ENCODE measurements around the gene PTPN20.
"Not testable (repeated sequence)": the region's sequence is repeated elsewhere in the genome, so short reads cannot be mapped to it uniquely, and the experiment has no call there.

PTPN20 gene

DNA sequence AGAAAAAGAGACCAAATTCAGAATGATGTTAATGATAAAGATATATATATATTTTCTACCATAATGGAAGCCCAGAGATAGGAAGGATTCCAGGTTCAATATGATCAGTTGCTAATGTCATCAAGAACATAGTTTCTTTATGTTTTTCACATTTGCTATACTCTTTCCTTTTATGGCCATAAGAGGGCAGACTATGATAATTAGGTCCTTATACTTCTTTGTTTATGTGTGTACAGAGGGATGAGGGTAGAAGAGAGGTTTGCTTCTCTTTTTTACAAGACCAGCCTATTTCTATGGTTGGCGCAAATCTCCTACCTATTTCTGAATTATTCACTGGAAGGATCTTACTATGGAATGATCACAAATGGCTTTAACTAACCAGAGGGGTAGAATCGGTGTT, 52.1 kb downstream of the PTPN20 start:
- not testable (repeated sequence) for DNase-seq

DNA sequence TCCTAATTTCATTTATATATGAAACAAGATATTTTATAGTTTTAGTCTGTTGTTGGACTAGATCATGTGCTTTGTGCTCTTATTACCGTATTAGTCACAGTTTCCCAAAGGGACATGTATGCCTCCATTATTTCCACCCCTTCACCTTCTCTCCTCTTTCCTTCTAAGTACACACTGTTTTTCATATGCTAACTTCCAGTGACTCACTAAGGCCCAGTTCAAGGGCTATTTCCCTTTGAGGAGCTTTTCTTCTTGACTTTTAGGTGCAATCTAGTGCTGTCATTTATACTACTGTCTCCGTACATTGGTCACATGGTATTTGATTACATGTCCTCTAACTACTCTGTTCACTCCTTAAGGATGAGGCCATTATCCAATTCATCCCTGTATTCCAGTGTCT, 55.8 kb downstream of the PTPN20 start:
- not testable (repeated sequence) for DNase-seq

DNA sequence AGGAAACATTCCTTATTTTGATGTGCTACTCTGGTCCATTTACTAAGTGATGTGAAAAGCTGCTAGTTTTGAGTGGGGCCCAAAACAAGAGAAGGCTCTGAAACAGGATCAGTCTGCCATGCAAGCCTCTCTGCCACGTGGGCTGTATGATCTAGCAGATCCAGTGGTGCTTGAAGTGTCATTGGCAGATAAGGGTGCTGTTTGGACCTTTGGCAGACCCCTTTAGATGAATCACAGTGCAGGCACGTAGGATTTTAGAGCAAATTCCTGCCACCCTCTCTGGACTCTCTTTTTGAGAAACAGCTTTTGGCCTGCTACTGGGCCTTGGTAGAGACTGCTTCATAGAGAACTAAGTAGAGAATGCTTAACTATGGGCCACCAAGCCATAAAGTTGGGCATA, 69.0 kb downstream of the PTPN20 start:
- DNase-seq = not testable (repeated sequence)

DNA sequence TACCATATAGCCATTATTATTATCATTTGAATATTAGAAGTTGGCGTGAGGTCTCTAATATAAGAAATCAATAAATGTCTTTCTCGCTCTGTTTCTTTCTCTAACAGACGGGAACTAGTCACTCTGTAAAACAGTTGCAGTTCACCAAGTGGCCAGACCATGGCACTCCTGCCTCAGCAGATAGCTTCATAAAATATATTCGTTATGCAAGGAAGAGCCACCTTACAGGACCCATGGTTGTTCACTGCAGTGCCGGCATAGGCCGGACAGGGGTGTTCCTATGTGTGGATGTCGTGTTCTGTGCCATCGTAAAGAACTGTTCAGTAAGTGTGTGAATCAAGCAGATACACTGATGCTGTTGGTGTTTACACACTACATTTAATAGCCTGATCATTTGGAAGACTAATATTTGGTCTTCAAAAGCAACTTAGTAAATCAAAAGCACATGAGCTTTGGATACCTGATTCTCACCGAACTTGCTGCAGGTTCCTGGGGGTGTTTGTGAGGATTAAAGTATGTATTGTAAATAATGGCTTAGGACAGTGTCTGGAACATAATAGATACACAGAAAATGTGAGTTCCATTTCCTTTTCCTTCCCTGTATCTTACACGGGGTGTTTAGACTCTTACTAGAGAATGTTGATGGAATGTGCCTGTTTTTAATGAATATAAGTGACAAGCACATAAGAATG, 76.2 kb downstream of the PTPN20 start:
- DNase-seq = not testable (repeated sequence)

DNA sequence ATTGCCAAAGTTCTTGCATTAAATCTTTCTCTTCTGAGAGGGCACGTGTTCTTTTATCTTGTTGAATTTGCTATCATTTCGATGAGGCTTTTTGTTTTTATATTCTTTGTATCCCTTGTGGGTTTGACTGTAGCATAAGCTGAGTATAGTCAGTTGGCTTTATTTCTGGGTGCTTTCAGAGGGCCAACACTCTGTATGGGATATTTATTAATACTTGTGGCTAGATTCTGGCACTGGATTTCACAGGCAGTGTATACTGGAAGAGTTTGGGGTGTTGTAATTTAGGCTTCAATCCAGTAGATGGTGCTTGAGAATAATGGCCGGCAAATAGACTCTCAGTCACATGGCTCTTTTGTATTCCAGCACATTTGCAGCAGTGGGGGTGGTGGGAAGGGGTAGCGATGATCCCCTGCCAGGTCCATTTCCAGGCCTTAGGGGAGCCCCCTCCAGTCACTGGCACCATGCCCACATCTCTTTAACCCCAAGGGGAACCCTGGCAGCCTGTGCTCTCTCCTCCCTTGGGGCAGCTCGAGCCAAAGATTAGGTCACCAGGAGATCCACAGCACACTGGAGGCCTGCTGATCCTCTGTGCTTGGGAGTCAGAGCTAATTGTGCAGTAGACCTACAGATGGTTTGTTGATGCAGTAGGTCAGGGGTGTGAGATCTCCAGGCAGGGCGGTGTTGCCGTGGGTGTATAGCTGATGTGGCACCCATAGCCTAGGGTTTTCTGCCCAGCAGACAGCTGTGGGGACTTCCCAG, 81.8 kb downstream of the PTPN20 start:
- no peak for DNase-seq

DNA sequence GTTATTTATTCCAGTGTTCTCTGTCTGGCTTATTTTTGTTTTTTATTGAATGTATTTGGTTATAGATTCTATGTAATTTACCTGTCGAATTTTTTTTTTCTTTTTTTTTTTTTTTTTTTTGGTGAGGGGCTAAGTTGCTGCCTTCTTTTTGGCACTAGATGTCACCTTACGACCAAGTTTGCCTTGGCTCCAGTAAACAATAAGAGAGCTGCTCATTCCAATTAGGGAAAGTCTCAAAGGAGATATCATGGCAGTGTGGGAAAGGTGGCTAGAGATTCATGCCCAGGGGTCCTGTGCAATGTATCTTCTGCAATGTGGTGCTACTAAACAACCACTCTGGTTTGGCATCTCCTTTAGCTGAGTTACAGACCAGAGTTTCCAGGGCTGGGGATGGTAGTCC, 84.0 kb downstream of the PTPN20 start:
- no peak for DNase-seq

DNA sequence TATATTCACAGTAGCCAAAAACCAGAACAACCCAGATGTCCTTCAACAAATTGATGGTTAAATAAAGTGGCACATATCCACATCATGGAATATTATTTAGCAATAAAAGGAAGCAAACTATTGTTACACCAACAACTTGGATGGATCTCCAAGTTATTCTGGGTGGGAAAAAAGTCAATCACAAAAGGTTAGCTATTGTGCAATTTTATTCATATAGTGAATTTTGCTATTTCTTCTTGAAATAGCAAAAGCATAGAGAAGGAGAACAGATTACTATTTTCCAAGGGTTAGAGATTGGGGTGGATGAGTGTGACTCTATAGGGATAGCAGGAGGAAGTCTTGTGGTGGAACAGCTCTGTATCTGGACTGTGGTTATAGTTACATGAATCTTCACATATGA, 87.0 kb downstream of the PTPN20 start:
- DNase-seq = no peak

DNA sequence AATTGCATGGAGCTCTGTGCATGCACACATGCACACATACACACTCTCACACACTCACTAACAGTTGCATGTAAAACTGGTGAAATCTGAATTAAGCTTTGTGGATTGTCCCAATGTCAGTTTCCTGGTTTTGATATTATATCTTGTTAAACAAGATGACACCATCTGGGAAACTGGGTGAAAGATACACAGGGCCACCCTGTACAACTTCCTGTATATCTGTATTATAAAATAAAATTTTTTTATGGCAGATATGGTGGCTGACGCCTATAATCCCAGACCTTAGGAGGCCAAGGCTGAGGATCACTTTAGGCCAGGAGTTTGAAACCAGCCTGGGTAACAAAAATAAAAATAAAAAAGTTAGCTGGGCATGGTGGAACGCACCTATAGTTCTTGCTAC, 87.4 kb downstream of the PTPN20 start:
- no peak for DNase-seq

DNA sequence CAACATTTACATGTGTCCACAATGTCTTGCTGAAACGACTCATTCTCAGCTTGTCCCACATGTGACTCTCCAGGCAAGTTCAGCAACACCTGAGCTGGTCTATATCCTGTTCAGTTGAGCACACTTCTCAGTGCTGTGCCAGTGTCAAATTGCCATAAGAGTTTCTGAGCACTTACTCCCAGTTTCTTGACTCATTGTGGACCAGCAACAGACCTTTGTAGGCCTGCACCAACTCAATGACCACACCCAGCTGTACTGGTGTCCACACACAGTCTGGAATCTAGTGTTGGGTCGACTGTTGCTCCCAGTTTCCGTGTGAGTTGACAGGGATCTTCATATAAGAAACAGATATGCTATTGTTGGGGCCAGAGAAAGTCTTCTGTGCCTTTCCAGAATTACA, 88.0 kb downstream of the PTPN20 start:
- DNase-seq = no peak

DNA sequence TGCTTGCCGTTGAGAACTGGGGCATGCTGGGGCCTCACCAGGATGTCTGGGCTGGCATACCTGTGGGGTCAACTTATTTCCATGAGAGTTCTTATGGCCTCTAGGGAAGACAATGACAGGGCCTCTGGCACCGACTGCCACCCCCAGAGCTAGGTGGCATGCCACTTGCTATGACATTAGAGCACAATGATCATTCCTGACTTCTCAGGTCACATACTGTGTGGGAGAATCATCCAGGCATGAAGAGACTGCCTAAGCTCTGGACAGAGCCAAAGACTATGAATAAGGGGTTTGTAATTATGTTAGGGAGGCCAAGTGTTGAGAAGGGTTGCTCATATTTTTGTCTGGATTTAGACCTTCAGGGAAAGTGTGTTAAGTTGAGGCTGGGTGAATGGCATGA, 97.5 kb downstream of the PTPN20 start:
- DNase-seq = no peak

DNA sequence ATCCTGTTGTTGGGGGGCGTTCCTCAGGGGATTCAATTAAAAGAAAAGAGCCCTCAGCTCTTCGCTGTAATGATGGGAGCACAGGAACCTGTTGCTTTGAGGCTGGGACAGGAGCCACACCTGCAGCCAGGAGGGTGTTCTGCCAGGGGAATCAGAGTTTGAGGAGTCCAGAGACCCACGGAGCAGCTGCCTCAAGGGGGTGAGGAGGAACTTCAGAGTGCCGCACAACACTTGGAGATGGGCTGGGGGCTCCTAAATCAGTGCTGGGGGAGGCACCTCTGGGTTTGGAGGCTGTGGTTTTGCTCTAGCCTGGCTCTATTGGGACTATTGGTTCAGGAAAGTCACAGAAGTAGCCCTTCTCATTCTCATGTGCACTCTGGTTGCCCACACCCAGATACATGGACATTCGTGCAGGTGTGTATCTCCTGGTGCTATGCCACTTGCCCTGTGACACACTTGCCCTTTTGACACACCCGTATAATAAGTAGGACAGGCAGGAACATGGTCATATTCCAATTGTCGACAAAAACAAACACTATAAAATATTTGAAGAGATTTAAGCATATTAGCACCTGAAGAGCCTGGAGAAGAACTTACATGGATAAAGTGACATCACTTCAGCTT, 98.1 kb downstream of the PTPN20 start:
- no peak for DNase-seq

DNA sequence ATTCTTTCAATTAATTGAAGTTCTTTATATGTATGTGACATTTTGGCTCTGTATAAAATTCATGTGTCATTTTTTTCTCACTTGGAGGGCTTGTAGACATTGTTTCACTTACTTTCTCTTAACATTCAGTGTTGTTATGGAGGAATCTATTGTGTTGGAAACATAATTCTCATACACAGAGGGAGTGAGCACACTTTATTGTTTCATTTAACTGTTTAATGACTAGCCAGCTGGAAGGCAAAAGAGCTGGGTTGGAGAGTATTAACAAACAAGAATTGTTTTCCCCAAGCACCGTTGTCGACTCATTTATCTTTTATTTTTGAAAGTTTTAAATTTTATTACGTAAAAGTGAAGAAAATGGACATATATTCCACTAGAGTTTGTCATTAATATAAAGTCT, 98.8 kb downstream of the PTPN20 start:
- no peak for DNase-seq

DNA sequence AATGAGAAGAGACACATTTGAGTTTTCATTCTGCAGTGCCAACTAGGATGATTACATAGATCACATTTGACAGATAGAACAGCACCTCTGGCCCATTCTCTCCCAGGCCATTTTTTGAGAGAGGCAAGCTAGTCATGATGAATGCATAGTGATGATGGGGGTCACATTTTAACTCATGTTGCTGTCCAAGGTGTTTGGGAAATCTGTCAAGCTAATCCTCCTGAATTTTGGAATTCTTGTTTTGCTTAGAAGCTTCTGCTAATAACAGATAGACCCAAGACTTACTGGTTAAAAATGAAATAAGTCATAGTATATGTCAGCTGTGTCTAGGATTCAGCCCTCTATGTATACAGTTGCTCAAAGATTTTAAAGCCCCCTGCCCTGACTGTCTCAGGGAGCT, 101.0 kb downstream of the PTPN20 start:
- DNase-seq = no peak

DNA sequence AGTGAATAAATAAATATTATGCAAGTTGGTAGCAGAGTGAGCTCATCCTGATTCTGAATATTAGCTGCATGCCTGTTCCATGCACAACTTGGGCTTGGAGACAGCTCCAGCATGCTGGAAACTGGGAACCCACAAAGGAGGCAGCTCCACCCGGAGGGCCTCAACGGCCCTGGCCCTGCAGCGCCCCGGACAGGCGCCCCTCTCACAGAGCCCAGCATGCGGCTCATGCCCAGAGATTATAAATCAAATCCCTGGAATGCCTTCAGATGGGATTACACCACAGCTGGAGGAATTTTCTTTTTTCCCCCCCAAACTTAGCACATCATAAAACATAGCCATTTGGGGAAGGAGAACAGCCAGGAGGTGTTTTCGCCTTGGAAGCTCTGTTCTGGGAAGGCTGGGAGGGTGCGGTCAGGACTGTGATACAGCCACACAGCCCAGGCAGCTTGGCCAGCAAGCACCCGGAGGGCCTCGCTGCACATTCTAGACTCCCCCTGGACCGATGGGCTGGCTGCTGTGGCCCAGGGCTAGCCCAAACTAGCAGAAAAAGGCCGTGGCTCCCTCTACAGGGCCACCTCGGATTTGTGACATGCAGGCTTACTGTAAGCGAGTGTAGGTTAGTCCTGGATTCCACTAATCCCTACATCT, 102.4 kb downstream of the PTPN20 start:
- no peak for DNase-seq

DNA sequence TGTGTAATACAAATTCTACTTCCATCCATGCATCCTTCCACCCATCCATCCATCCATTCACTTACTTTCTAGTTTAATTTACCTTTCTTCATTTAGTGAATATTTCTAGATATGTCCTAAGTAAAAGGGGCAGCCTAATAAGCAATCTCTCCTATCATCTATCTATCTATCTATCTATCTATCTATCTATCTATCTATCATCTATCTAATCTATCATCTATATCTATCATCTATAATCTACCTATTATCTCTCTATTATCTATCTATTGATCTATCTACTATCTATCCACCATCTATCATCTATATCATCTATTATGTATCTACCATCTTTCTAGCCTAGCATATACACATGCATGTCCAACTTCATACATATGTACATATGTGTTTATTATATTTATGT, 104.2 kb downstream of the PTPN20 start:
- DNase-seq = no peak

DNA sequence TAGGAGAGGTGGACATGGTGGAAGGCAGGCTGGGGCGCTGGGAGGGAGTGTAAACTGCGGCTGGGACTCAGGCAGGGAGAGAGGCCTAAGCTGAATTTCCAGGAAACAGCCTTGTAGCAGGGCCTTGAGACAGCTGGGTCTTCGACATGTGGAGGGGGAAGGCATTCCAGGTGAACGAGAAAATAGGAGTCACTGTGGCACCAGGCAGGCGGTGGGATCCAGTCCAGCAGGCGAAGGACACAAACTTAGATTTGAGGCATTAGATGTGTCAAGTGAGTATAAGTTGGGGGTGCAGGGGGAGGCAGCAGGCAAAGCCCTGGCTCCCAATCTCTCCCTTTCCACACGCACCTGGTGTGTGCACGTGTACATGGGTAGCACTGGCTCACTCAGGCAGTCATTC, 105.3 kb downstream of the PTPN20 start:
- DNase-seq = no peak

DNA sequence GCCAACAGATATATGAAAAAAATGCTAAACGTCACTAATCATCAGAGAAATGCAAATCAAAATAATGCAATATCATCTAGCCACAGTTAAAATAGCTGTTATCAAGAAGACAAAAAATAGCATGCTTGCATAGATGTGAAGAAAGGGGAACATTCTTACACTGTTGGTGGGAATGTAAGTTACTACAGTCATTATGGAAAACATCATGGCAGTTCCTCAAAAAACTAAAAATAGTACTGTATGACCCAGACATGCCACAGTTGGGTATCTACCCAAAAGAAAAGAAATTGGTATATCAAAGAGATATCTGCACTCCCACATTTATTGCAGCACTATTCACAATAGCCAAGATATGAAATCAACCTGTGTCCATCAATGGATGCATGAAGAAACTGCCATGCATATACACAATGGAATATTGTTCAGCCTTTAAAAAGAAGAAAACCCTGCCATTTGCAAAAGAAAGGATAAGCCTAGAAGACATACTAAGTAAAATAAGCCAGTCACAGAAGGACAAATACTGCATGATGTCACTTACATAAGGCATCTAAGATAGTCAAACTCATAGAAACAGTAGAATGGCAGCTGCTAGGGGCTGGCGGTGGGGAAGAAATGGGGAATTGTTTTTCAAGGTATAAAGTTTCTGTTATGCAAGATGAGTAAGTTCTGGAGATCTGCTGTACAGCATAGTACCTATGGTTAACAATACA, 107.0 kb downstream of the PTPN20 start:
- no peak for DNase-seq

DNA sequence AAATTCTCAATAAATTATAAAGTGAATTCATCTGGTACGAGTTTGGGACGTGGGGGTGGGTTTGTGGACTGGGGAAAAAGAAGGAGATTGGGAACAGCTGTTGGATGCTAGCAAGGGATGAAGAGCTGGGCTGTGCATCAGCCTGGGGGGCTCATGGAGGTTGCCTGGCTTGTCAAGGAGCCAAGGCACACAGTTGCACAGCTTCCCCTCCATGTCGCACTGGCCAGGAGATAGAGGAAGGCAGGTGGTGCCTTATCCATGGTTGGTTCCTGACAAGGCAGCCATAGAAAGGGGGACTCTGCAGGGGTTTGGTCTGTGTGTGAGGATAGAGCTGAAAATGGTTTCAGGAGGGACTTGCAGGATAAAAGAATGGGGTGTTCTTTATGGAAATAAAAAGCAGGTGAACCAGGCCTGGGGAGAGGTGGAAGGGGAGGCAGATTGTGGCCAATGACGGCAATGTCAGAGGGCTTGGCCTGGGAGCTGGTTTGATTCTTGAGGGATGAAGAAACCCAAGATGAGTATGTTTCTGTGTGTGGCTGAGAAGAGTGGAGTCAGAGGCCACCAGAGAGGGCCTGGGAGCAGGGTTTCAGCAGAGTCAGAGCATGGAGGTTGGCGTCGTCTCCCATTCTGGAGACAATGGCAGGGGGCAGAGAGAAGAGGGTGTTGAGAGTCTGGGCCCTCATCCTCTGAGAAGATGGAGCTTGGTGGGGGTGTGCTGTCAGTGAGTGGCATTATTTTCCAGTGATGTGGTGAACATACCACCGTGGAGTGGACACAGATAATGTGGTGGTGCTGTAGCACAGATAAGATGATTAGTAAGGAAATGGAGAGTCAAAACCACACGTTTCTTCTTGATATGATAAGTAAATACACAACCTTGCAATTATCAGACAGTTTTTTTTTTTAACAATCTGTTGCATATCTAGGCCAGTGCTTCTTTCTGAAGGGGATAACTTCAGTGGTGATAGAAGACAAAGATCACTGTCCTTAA, 108.2 kb downstream of the PTPN20 start:
- DNase-seq = no peak

DNA sequence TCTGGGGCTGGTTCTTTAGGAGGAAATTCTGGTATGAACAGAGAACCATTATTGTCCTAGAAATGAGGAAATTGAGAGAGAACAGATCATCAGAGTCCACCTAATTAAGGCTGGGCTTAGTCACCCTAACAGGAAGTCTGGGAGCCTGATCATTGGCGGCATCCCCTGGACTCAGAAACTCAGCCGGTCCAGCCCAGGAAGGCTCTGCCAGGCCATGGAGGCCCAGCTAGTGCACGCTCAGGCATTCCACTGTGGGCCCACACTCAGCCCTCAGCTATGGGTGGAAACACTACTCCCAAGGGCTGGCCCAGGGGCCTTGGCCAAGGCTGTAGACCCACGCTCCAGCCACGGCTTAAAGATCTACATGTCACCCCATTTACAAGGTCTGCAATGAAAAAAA, 109.2 kb downstream of the PTPN20 start:
- no peak for DNase-seq

DNA sequence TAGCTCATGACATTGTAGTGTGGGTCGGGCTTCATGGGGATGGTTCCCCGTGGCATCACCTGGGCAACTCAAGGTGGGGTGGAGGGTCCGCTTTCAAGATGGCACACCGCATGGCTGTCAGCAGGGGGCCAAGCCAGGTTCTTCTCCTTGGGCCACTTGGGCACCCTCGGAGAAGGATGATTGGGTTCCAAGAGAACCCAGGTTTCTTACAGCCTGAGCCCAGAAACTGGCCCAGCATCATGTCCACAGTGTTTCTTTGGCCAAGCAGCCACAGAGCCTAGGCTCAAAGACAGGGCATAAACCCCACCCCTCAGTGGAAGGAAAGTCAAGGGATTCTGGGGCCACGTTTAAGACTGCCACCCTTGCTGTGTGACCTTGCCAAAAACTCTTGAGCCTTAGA, 110.6 kb downstream of the PTPN20 start:
- DNase-seq = no peak

DNA sequence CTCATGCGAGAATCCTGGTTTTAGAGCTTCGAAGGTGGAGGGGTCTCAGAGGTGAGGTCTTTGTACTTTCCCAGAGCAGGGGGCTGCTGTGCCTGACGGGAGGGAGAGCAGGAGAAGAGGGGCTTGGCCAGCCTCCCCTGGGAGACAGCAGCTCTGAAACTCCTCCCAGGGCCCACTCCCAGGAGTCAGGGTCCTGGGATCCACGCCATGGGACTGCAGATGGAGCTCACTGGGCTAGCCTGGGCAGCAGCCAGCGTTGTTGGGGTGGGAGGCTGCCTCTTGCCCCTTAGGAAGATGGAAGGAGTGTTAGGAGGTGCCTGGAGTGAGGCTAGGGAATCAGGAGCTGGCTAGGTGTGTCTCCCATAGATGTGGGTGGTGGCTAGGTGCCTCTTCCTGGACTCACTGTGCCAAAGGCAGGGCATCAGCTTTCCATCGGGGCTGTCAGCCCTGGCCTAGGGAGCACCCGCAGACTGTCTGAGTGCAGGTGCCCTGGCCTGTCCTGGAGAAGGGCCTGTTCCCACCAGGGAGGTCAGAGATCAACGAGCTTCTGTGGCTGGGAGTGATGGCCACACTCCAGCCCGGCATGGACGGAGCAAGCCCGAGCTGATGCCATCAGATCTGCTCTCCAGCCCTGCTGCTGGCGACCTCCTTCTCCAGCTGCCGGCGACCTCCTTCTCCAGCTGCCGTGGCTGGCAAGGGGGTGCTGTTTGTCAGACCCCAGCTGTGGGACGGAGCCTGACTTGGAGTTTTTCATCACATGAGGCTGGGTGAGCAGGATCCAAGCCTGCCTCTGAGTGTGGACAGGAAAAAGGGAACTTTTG, 111.3 kb downstream of the PTPN20 start:
- DNase-seq = no peak
